ENCODE data around the gene KANSL3. TPM values are rescaled to one million over a fixed set of nuclear protein-coding genes. Genes with fewer than 3 reads are reported as not detected.
"Not testable (repeated sequence)": the region's sequence is repeated elsewhere in the genome, so short reads cannot be mapped to it uniquely, and the experiment has no call there.

KANSL3 gene
- total and polyA plus RNA-seq, 2 donors, result 34.7 to 44.4 TPM

DNA sequence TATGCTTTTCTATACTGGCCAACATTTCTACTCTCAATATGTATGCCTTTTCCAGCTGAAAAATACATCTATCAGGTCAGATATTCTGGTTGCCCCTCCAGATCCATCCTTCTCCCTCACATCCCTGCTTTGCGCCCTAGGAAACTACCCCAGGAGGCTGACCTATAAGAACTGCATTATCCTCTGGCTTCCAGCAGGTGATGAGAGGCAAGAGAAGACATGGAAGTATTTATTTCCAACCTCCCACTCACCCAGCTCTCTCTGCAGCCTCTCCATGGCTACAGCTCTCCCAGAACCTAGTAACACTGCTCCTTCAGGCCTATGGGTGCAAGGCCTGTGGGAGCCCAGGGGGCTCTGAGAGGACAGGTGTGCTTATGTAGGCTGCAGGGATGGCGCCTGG lies 58.7 kb downstream of the KANSL3 start:
- no peak for DNase-seq (ENCODE audit: extremely low spot score)
- Histone ChIP-seq H3K27ac (ENCODE audit: low read depth) (no peak overlapping the region), H3K4me3 (ENCODE audit: low read depth, low read length) (no peak overlapping the region), H3K36me3 (ENCODE audit: insufficient read depth) (no peaks in the 10 kb centered on the region), H3K4me1 (ENCODE audit: insufficient read depth) (no peaks in the 10 kb centered on the region)
- 98% methylated on average over 2 of the region's 2 CpGs for WGBS

DNA sequence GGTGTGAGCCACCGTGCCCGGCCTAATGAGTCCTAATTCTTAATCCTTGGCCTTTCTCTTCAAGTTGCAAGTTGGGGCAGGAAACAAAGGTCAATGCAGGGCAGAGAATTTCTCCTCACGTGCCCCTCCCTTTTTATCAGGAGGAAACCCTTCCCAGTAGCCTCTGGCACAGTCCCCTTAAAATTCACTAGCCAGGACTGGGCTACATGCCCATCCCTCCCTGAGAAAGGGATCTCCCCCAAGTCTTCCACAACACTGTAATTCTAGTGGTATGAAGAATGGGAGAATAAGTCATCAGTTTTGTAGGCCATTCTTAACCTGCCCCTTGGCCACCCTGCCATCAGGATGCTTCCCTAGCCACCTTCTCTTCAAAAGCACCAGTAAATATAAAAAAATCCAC lies 59.4 kb downstream of the KANSL3 start:
- Histone ChIP-seq H3K4me1 (ENCODE audit: insufficient read depth) (no peaks in the 10 kb centered on the region), H3K27ac (ENCODE audit: low read depth) (no peak overlapping the region), H3K4me3 (ENCODE audit: low read depth, low read length) (no peak overlapping the region), H3K36me3 (ENCODE audit: insufficient read depth) (no peaks in the 10 kb centered on the region)
- WGBS, result 77% methylated on average over 3 of the region's 3 CpGs
- no peak for DNase-seq (ENCODE audit: extremely low spot score)

DNA sequence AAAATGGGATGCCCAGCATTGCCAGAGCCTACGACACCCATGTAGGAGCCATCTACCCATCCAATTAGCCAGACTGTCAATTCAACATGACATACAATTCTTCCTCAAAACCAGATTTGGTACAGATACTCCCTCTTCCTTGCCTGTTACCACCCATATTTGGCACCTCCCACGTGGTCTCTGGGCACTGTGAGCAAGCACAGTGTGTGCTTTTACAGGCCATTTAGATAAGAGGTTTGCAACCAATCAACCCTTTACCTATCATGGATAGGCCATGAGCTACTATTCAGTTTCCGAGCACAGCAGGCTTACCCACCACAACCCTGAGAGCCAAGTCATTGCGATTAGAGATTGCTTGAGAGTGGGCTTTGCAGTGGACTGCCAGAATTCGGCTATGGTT lies 60.6 kb downstream of the KANSL3 start:
- no peaks in the 10 kb centered on the region for H3K4me1 ChIP-seq (ENCODE audit: insufficient read depth)
- H3K4me3 ChIP-seq (ENCODE audit: low read depth, low read length), result no peak overlapping the region
- DNase-seq (ENCODE audit: extremely low spot score), result no peak
- no peaks in the 10 kb centered on the region for H3K36me3 ChIP-seq (ENCODE audit: insufficient read depth)
- WGBS, result 71% methylated on average over 5 of the region's 5 CpGs
- H3K27ac ChIP-seq (ENCODE audit: low read depth), result no peak overlapping the region

DNA sequence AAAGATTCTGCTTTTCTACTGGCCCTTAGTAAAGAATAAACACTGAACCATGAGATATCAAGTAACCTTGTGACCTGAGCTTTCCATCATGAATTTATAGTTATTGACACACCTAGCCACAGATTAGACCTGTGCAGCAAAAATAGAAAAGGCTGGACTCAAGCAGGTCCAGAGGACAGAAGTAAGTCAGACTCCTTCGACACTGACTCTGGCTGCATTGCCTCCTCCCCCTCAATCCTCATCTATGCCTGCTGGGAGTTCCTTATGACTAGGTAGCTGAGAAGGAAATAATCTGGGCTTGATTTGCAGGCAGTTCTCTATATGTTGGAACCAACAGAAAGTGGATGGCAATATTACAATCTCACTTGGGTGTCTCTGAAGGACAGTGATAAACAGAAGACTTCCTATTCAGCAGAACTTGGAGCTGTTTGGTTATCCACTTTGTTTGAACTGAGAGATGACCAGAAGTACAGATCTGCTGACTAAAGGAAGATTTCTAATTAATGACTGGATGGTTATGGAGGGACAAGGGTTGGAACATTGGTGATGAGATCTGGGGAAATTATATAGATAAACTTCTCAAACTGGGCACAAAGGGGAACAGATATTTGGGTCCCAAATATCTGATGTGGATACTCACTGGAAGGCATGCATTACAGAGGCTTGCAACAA lies 62.2 kb downstream of the KANSL3 start:
- no peaks in the 10 kb centered on the region for H3K36me3 ChIP-seq (ENCODE audit: insufficient read depth)
- H3K27ac ChIP-seq (ENCODE audit: low read depth), result no peak overlapping the region
- no peak overlapping the region for H3K4me3 ChIP-seq (ENCODE audit: low read depth, low read length)
- no peaks in the 10 kb centered on the region for H3K4me1 ChIP-seq (ENCODE audit: insufficient read depth)
- 77% methylated on average over 1 of the region's 1 CpG for WGBS
- DNase-seq (ENCODE audit: extremely low spot score), result no peak

GRCh38 chr2:96574364-96574763 lies 63.7 kb downstream of the KANSL3 start:
- no peak overlapping the region for H3K4me3 ChIP-seq (ENCODE audit: low read depth, low read length)
- no peaks in the 10 kb centered on the region for H3K36me3 ChIP-seq (ENCODE audit: insufficient read depth)
- no peak overlapping the region for H3K27ac ChIP-seq (ENCODE audit: low read depth)
- no peaks in the 10 kb centered on the region for H3K4me1 ChIP-seq (ENCODE audit: insufficient read depth)
- no peak for DNase-seq (ENCODE audit: extremely low spot score)
- 92% methylated on average over 2 of the region's 2 CpGs for WGBS

- Histone ChIP-seq H3K27ac (ENCODE audit: low read depth) (no peak overlapping the region), H3K4me3 (ENCODE audit: low read depth, low read length) (no peak overlapping the region), H3K4me1 (ENCODE audit: insufficient read depth) (no peaks in the 10 kb centered on the region), H3K36me3 (ENCODE audit: insufficient read depth) (no peaks in the 10 kb centered on the region)
- 84% methylated on average over 3 of the region's 3 CpGs for WGBS
- no peak for DNase-seq (ENCODE audit: extremely low spot score)
Measured at GRCh38 chr2:96568094-96568493, 70.0 kb downstream of the KANSL3 start.

DNA sequence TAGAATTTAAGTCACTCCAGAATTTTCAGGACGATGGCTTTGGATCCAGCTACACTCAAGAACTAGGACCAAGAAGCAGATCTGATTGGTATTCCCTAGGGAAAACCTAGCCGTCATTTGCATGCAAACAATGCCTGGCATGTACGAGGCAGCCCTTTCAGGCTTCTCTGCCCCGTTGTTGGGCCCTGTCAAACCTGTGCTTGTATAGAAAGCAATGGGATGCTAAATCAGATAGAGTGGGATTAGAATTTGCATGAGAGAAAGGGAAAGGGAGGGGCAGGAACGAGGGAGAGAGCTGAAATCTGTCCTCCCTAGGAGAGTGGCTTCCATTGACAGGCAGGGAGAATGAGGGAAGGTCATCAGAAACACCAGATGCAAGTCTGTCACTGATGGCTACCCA lies 73.0 kb downstream of the KANSL3 start:
- H3K4me1 ChIP-seq (ENCODE audit: insufficient read depth), result no peaks in the 10 kb centered on the region
- WGBS, result 67% methylated on average over 5 of the region's 5 CpGs

GRCh38 chr2:96564563-96564962 lies 73.5 kb downstream of the KANSL3 start:
- Histone ChIP-seq H3K4me3 (ENCODE audit: low read depth, low read length) (no peak overlapping the region), H3K36me3 (ENCODE audit: insufficient read depth) (no peaks in the 10 kb centered on the region), H3K27ac (ENCODE audit: low read depth) (no peak overlapping the region), H3K4me1 (ENCODE audit: insufficient read depth) (no peaks in the 10 kb centered on the region)
- DNase-seq (ENCODE audit: extremely low spot score), result no peak
- 71% methylated on average over 3 of the region's 3 CpGs for WGBS

More for the DNA sequence above, 73.0 kb downstream of the KANSL3 start:
- Histone ChIP-seq H3K36me3 (ENCODE audit: insufficient read depth) (no peaks in the 10 kb centered on the region), H3K27ac (ENCODE audit: low read depth) (no peak overlapping the region), H3K4me3 (ENCODE audit: low read depth, low read length) (no peak overlapping the region)
- DNase-seq (ENCODE audit: extremely low spot score), result no peak

GRCh38 chr2:96564026-96564425 lies 74.1 kb downstream of the KANSL3 start:
- H3K36me3 ChIP-seq (ENCODE audit: insufficient read depth), result no peaks in the 10 kb centered on the region
- 95% methylated on average over 4 of the region's 4 CpGs for WGBS
- H3K4me3 ChIP-seq (ENCODE audit: low read depth, low read length), result no peak overlapping the region
- no peak for DNase-seq (ENCODE audit: extremely low spot score)
- no peaks in the 10 kb centered on the region for H3K4me1 ChIP-seq (ENCODE audit: insufficient read depth)
- no peak overlapping the region for H3K27ac ChIP-seq (ENCODE audit: low read depth)

DNA sequence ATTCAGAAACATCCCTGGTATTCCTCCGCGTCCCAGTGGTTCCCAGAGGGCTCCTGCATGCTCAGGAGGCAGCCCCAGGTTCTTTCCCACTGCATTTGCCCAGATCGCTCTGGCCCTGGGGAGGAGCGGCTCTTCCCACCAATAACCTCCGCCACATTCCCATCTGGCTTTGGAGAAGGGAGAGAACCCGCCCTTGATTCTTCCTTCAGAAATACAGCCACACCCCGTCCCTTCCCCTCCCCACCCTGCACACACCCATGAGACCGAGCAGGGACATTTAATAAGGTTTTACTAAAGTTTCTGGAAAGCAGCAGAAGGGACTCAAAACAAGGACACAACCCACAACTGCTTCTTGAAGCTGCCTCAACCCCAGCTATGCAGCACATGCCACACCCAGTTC lies 79.6 kb downstream of the KANSL3 start:
- H3K36me3 ChIP-seq (ENCODE audit: insufficient read depth), result no peaks in the 10 kb centered on the region
- no peaks in the 10 kb centered on the region for H3K4me1 ChIP-seq (ENCODE audit: insufficient read depth)
- DNase-seq (ENCODE audit: extremely low spot score), result no peak
- 88% methylated on average over 8 of the region's 8 CpGs for WGBS
- H3K4me3 ChIP-seq (ENCODE audit: low read depth, low read length), result no peak overlapping the region
- no peak overlapping the region for H3K27ac ChIP-seq (ENCODE audit: low read depth)

GRCh38 chr2:96558061-96558460 lies 80.1 kb downstream of the KANSL3 start:
- Histone ChIP-seq H3K4me3 (ENCODE audit: low read depth, low read length) (no peak overlapping the region), H3K27ac (ENCODE audit: low read depth) (no peak overlapping the region), H3K4me1 (ENCODE audit: insufficient read depth) (no peaks in the 10 kb centered on the region), H3K36me3 (ENCODE audit: insufficient read depth) (no peaks in the 10 kb centered on the region)
- 92% methylated on average over 6 of the region's 6 CpGs for WGBS
- no peak for DNase-seq (ENCODE audit: extremely low spot score)

- DNase-seq (ENCODE audit: extremely low spot score); H3K4me1 ChIP-seq (ENCODE audit: insufficient read depth); H3K27ac ChIP-seq (ENCODE audit: low read depth); H3K4me3 ChIP-seq (ENCODE audit: low read depth, low read length); H3K36me3 ChIP-seq (ENCODE audit: insufficient read depth): not testable (repeated sequence)
- 93% methylated on average over 6 of the region's 6 CpGs for WGBS
Measured at GRCh38 chr2:96557421-96557820, 80.7 kb downstream of the KANSL3 start.

DNA sequence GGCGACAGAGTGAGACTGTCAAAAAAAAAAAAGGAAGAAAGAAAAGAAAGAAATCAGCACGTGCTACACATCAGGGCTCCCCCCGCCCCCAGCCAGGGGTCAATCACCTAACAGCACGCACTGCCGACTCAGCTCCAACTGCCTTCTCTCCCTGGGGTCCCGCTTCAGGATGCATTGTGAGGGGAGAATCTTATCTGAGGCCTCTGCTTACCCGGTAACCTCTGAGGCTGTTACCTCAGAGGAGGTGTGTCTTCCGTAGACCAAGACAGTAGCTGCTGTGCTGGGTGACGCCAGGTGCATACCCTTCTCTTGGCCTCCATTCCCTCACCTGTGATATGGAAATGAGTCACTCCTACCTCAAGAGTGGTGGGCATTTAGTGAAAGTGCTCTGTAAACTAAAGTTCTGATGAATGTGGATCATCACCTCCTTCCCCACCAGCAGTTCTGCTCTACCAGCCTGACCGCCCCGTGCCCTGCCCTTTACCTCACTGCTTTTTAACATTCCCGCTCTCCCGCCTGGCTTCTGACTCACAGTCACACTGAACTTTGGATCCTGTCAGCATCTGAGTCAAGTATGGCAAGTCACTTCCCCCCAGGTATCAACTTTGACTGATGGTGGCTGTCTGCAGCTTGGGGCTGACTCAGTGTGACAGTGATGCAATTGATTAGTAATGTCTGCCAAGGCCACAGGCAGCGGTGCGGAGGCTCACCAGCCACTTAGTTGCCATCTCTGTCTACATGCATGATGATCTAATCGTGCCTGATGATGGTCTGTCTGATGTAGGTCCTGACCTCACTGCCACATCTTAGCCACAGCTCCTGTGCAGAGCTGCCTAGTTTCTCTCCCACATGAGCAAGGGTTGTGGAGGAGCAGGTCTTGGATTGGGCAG lies 81.4 kb downstream of the KANSL3 start:
- no peak for DNase-seq (ENCODE audit: extremely low spot score)
- WGBS, result 75% methylated on average over 16 of the region's 16 CpGs
- H3K27ac ChIP-seq (ENCODE audit: low read depth), result no peak overlapping the region

GRCh38 chr2:96555146-96555610 lies 82.9 kb downstream of the KANSL3 start:
- H3K27ac ChIP-seq (ENCODE audit: low read depth), result no peak overlapping the region
- no peaks in the 10 kb centered on the region for H3K36me3 ChIP-seq (ENCODE audit: insufficient read depth)
- WGBS, result 81% methylated on average over 14 of the region's 14 CpGs
- no peaks in the 10 kb centered on the region for H3K4me1 ChIP-seq (ENCODE audit: insufficient read depth)
- H3K4me3 ChIP-seq (ENCODE audit: low read depth, low read length), result no peak overlapping the region
- no peak for DNase-seq (ENCODE audit: extremely low spot score)

More for the DNA sequence above, 81.4 kb downstream of the KANSL3 start:
- Histone ChIP-seq H3K4me3 (ENCODE audit: low read depth, low read length) (no peak overlapping the region), H3K36me3 (ENCODE audit: insufficient read depth) (no peaks in the 10 kb centered on the region), H3K4me1 (ENCODE audit: insufficient read depth) (no peaks in the 10 kb centered on the region)
